ENCODE results near the gene HACD2.

HACD2 gene

GRCh38 chr3:123633530-123633929 lies 48.7 kb upstream of the HACD2 start:
- Histone ChIP-seq H3K79me2 (ENCODE audit: insufficient read depth, low read length) (no peaks in the 10 kb centered on the region), H3K4me3 (ENCODE audit: low read length, poor library complexity, severe bottlenecking) (no peak overlapping the region), H3K9me3 (ENCODE audit: insufficient read depth, low read depth, low read length) (no peaks in the 10 kb centered on the region), H3K36me3 (ENCODE audit: insufficient read depth, low read length) (no peaks in the 10 kb centered on the region), H3K27me3 (ENCODE audit: insufficient read depth, low read length, poor library complexity, severe bottlenecking) (no peaks in the 10 kb centered on the region), H3K9me2 (replicated peaks; ENCODE audit: low read depth, low read length) (no peaks in the 10 kb centered on the region), H3K4me1 (ENCODE audit: insufficient read depth, low read length, poor library complexity, severe bottlenecking) (peaks cover 7% of the 10 kb centered on the region), H2AFZ (ENCODE audit: low read length) (no peak overlapping the region), H3K4me2 (ENCODE audit: low read depth, low read length, poor library complexity, severe bottlenecking) (no peak overlapping the region), H3K9ac (ENCODE audit: low read depth, low read length, poor library complexity, severe bottlenecking) (no peak overlapping the region), H3F3A (ENCODE audit: low read depth) (no peaks in the 10 kb centered on the region), H4K20me1 (ENCODE audit: insufficient read depth, low read length, poor library complexity, severe bottlenecking) (no peaks in the 10 kb centered on the region)
- no peak for TF ChIP-seq EZH2phosphoT487 (IDR thresholded peaks at IDR 0.05; ENCODE audit: borderline replicate concordance)
- TF ChIP-seq, protein P1, sequence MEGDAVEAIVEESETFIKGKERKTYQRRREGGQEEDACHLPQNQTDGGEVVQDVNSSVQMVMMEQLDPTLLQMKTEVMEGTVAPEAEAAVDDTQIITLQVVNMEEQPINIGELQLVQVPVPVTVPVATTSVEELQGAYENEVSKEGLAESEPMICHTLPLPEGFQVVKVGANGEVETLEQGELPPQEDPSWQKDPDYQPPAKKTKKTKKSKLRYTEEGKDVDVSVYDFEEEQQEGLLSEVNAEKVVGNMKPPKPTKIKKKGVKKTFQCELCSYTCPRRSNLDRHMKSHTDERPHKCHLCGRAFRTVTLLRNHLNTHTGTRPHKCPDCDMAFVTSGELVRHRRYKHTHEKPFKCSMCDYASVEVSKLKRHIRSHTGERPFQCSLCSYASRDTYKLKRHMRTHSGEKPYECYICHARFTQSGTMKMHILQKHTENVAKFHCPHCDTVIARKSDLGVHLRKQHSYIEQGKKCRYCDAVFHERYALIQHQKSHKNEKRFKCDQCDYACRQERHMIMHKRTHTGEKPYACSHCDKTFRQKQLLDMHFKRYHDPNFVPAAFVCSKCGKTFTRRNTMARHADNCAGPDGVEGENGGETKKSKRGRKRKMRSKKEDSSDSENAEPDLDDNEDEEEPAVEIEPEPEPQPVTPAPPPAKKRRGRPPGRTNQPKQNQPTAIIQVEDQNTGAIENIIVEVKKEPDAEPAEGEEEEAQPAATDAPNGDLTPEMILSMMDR (conservative IDR thresholded peaks at IDR 0.05; ENCODE audit: low read length), result no peak

GRCh38 chr3:123632161-123632655 lies 47.4 kb upstream of the HACD2 start:
- TF ChIP-seq, protein P1 (conservative IDR thresholded peaks at IDR 0.05; ENCODE audit: low read length), result no peak
- no peak for TF ChIP-seq EZH2phosphoT487 (IDR thresholded peaks at IDR 0.05; ENCODE audit: borderline replicate concordance)
- Histone ChIP-seq H2AFZ (ENCODE audit: low read length) (no peak overlapping the region), H3K79me2 (ENCODE audit: insufficient read depth, low read length) (no peaks in the 10 kb centered on the region), H3K4me2 (ENCODE audit: low read depth, low read length, poor library complexity, severe bottlenecking) (no peak overlapping the region), H3K36me3 (ENCODE audit: insufficient read depth, low read length) (no peaks in the 10 kb centered on the region), H3K9ac (ENCODE audit: low read depth, low read length, poor library complexity, severe bottlenecking) (no peak overlapping the region), H3K9me3 (ENCODE audit: insufficient read depth, low read depth, low read length) (no peaks in the 10 kb centered on the region), H3K9me2 (replicated peaks; ENCODE audit: low read depth, low read length) (no peaks in the 10 kb centered on the region), H3K27me3 (ENCODE audit: insufficient read depth, low read length, poor library complexity, severe bottlenecking) (no peaks in the 10 kb centered on the region), H3K4me3 (ENCODE audit: low read length, poor library complexity, severe bottlenecking) (no peak overlapping the region), H4K20me1 (ENCODE audit: insufficient read depth, low read length, poor library complexity, severe bottlenecking) (no peaks in the 10 kb centered on the region), H3K4me1 (ENCODE audit: insufficient read depth, low read length, poor library complexity, severe bottlenecking) (peaks cover 7% of the 10 kb centered on the region), H3F3A (ENCODE audit: low read depth) (no peaks in the 10 kb centered on the region)

- Histone ChIP-seq H3K4me3 (ENCODE audit: low read length, poor library complexity, severe bottlenecking) (no peak overlapping the region), H3K36me3 (ENCODE audit: insufficient read depth, low read length) (no peaks in the 10 kb centered on the region), H3K27me3 (ENCODE audit: insufficient read depth, low read length, poor library complexity, severe bottlenecking) (no peaks in the 10 kb centered on the region), H4K20me1 (ENCODE audit: insufficient read depth, low read length, poor library complexity, severe bottlenecking) (no peaks in the 10 kb centered on the region), H3K9ac (ENCODE audit: low read depth, low read length, poor library complexity, severe bottlenecking) (no peak overlapping the region), H3F3A (ENCODE audit: low read depth) (no peaks in the 10 kb centered on the region), H3K9me2 (replicated peaks; ENCODE audit: low read depth, low read length) (no peaks in the 10 kb centered on the region), H3K9me3 (ENCODE audit: insufficient read depth, low read depth, low read length) (no peaks in the 10 kb centered on the region), H3K79me2 (ENCODE audit: insufficient read depth, low read length) (no peaks in the 10 kb centered on the region), H2AFZ (ENCODE audit: low read length) (no peak overlapping the region), H3K4me2 (ENCODE audit: low read depth, low read length, poor library complexity, severe bottlenecking) (no peak overlapping the region), H3K4me1 (ENCODE audit: insufficient read depth, low read length, poor library complexity, severe bottlenecking) (peaks cover 4% of the 10 kb centered on the region)
- TF ChIP-seq, protein P1 (conservative IDR thresholded peaks at IDR 0.05; ENCODE audit: low read length), result no peak
- no peak for TF ChIP-seq EZH2phosphoT487 (IDR thresholded peaks at IDR 0.05; ENCODE audit: borderline replicate concordance)
Observed at GRCh38 chr3:123629747-123630047, 44.8 kb upstream of the HACD2 start.
